ENCODE measurements around the gene CCDC12. TPM values are rescaled to one million over a fixed set of nuclear protein-coding genes. Genes with fewer than 3 reads are reported as not detected.
A peak's percentile ranks its signal among the peaks of the same experiment; 100 is the strongest.

The CCDC12 gene
- total RNA-seq, 1 donor from 2014 or later, result 17.9 TPM

DNA sequence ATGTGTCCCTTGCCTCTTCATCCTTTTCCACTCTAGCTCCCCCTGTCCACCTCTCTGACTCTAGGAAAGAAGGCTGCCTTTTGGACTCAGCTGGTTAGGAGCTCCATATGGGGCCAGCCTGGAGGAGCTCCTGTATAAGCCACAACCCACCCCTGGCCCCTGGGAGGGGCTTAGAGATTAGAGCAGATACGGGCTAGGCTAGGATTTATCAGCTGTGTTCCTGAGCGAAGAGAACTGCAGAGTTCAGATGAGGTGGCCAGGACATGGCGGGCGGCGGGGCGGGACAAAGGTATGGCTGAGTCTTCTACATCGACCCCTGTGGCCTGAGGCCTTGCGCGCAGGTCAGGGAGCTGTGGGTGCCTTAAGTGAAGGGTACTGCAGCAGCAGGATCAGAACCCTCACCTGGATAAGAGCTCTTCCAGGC, 10.8 kb upstream of the CCDC12 start:
- no peaks in the 10 kb centered on the region for H4K20me1 ChIP-seq (ENCODE audit: low read depth)
- peaks cover 5% of the 10 kb centered on the region for H3K4me1 ChIP-seq
- H3K4me3 ChIP-seq, result no peak overlapping the region
- no peaks in the 10 kb centered on the region for H3K36me3 ChIP-seq
- TF ChIP-seq EZH2 (IDR thresholded peaks at IDR 0.05) (no peak), EZH2phosphoT487 (IDR thresholded peaks at IDR 0.05) (no peak), CTCF (IDR thresholded peaks at IDR 0.05) (no peak)
- H3K9me3 ChIP-seq (ENCODE audit: low read depth), result no peaks in the 10 kb centered on the region
- DNase-seq (ENCODE audit: low spot score), result peak; percentile 33
- Mint-ChIP-seq H3K27ac (no peak overlapping the region), H3K27me3 (ENCODE audit: insufficient read depth, low read depth) (peaks cover 10% of the 10 kb centered on the region), H3K9me3 (no peaks in the 10 kb centered on the region), H3K36me3 (no peaks in the 10 kb centered on the region), H3K4me1 (peaks cover 7% of the 10 kb centered on the region), H3K4me3 (no peak overlapping the region)
- H3K4me2 ChIP-seq, result peak overlapping the region; percentile 31
- no peak overlapping the region for H3K9ac ChIP-seq
- no peaks in the 10 kb centered on the region for H3F3A ChIP-seq (ENCODE audit: low read depth)
- no peaks in the 10 kb centered on the region for H3K79me2 ChIP-seq (ENCODE audit: low read depth)
- no peak overlapping the region for H2AFZ ChIP-seq (replicated peaks)
- no peaks in the 10 kb centered on the region for H3K27me3 ChIP-seq
- no peak overlapping the region for H3K27ac ChIP-seq

DNA sequence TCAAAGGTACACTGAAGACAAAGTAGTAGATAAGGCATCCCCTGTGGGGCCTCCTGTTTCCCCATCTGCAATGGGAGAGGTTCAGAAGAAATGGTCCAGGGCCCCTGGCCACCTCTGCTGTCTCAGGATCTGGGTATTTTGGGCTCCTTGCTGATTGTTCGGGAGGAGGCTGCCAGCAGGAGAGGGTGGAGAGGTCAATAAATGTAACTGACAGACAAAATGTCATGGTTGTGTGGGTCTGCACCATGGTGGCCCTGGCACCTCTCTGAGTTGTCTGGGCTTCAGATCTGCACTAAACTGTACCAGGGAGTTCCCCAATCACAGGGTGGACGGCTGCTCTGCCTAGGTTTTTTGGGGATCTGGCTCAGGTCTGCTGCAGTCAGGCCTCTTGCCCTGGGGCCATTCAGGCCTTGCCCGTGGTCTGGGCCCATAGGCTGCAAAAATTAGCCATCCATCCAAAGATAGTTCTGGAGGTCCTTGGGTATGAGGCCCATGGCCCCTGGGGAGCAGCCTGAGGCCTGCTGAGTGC, 10.3 kb upstream of the CCDC12 start:
- no peaks in the 10 kb centered on the region for H3K36me3 Mint-ChIP-seq
- Histone ChIP-seq H3K27me3 (no peaks in the 10 kb centered on the region), H3K79me2 (ENCODE audit: low read depth) (no peaks in the 10 kb centered on the region), H2AFZ (replicated peaks) (no peak overlapping the region), H3F3A (ENCODE audit: low read depth) (no peaks in the 10 kb centered on the region), H4K20me1 (ENCODE audit: low read depth) (no peaks in the 10 kb centered on the region), H3K4me3 (no peak overlapping the region), H3K4me1 (peaks cover 5% of the 10 kb centered on the region), H3K4me2 (no peak overlapping the region), H3K27ac (no peak overlapping the region), H3K9me3 (ENCODE audit: low read depth) (no peaks in the 10 kb centered on the region), H3K9ac (no peak overlapping the region), H3K36me3 (no peaks in the 10 kb centered on the region)
- H3K4me1 Mint-ChIP-seq, result peaks cover 7% of the 10 kb centered on the region
- no peak for TF ChIP-seq CTCF (IDR thresholded peaks at IDR 0.05)
- TF ChIP-seq EZH2phosphoT487 (IDR thresholded peaks at IDR 0.05), result no peak
- TF ChIP-seq EZH2 (IDR thresholded peaks at IDR 0.05), result no peak
- no peak overlapping the region for H3K27ac Mint-ChIP-seq
- no peak overlapping the region for H3K4me3 Mint-ChIP-seq
- peaks cover 10% of the 10 kb centered on the region for H3K27me3 Mint-ChIP-seq (ENCODE audit: insufficient read depth, low read depth)
- no peak for DNase-seq (ENCODE audit: low spot score)
- no peaks in the 10 kb centered on the region for H3K9me3 Mint-ChIP-seq

- no peaks in the 10 kb centered on the region for H3K79me2 ChIP-seq (ENCODE audit: low read depth)
- peaks cover 10% of the 10 kb centered on the region for H3K27me3 Mint-ChIP-seq (ENCODE audit: insufficient read depth, low read depth)
Observed at GRCh38 chr3:46986055-46986730, 9.6 kb upstream of the CCDC12 start.

More at GRCh38 chr3:46986055-46986730, 9.6 kb upstream of the CCDC12 start:
- Mint-ChIP-seq H3K27ac (no peak overlapping the region), H3K4me1 (peaks cover 7% of the 10 kb centered on the region), H3K4me3 (no peak overlapping the region), H3K36me3 (no peaks in the 10 kb centered on the region), H3K9me3 (no peaks in the 10 kb centered on the region)
- no peak for TF ChIP-seq CTCF (IDR thresholded peaks at IDR 0.05)
- no peak for TF ChIP-seq EZH2 (IDR thresholded peaks at IDR 0.05)
- no peak for TF ChIP-seq EZH2phosphoT487 (IDR thresholded peaks at IDR 0.05)
- Histone ChIP-seq H3K4me1 (peaks cover 5% of the 10 kb centered on the region), H3K36me3 (no peaks in the 10 kb centered on the region), H2AFZ (replicated peaks) (no peak overlapping the region), H3K4me3 (no peak overlapping the region), H3K4me2 (no peak overlapping the region), H3K27ac (no peak overlapping the region), H3F3A (ENCODE audit: low read depth) (no peaks in the 10 kb centered on the region), H3K9me3 (ENCODE audit: low read depth) (no peaks in the 10 kb centered on the region), H4K20me1 (ENCODE audit: low read depth) (no peaks in the 10 kb centered on the region), H3K9ac (no peak overlapping the region), H3K27me3 (no peaks in the 10 kb centered on the region)
- no peak for DNase-seq (ENCODE audit: low spot score)
